Naive thymus-derived CD4-positive, alpha-beta T cell (primary cell): ENCODE measurements around the gene PGGHG. TPM values are rescaled to one million over a fixed set of nuclear protein-coding genes. Genes with fewer than 3 reads are reported as not detected.
"Not testable (repeated sequence)": the region's sequence is repeated elsewhere in the genome, so short reads cannot be mapped to it uniquely, and the experiment has no call there.

Experiments
- ATAC-seq: fragments of 150-1000 bp; cut with Tn5 transposase; 2 replicates; pipeline ENCODE4 v1.10.0; 2021; ENCODE audit warnings: mild to moderate bottlenecking, moderate library complexity
- CTCF ChIA-PET: fragments of 350-600 bp; sonication (Branson Sonifier 250); formaldehyde crosslinking; loops from one replicate; lab custom pipeline; 2021; ENCODE audit warnings: antibody characterized with exemption; lab: Charles Lee
- POLR2A ChIA-PET: fragments of 350-600 bp; sonication (Branson Sonifier 250); formaldehyde crosslinking; loops from one replicate; lab custom pipeline; 2021; ENCODE audit warnings: antibody characterized with exemption, inconsistent platforms; lab: Charles Lee
- DNase-seq, 9 donors: peaks; one replicate each; pipeline versions ENCODE4 v3.0.0 to v3.0.0-alpha.2; 2020 to 2022; ENCODE audit warnings: mixed read lengths in 1 of 9
- H3K27ac ChIP-seq: one replicate; pipeline ENCODE4 v1.7.0; 2013; ENCODE audit warnings: mild to moderate bottlenecking, low read depth, low read length, moderate library complexity
- H3K27me3 ChIP-seq, 2 donors: one replicate each; pipeline ENCODE4 v1.7.0; 2013; ENCODE audit warnings: low read length in 2 of 2, mild to moderate bottlenecking in 2 of 2, moderate library complexity in 2 of 2; ENCODE audit not compliant: control insufficient read depth in 2 of 2, insufficient read depth in 2 of 2
- H3K36me3 ChIP-seq, 3 experiments: 1 replicate in 2 of 3; 2 replicates in 1 of 3; pipeline ENCODE4 v1.7.0; 2013; ENCODE audit warnings: low read length in 3 of 3, mild to moderate bottlenecking in 3 of 3, moderate library complexity in 1 of 3; ENCODE audit not compliant: insufficient read depth in 3 of 3, control insufficient read depth in 2 of 3
- H3K4me1 ChIP-seq, 2 donors: one replicate each; pipeline ENCODE4 v1.7.0; 2013; ENCODE audit warnings: low read length in 2 of 2, mild to moderate bottlenecking in 2 of 2, moderate library complexity in 1 of 2; ENCODE audit not compliant: control insufficient read depth in 2 of 2, insufficient read depth in 2 of 2
- H3K4me3 ChIP-seq: 2 replicates; pipeline ENCODE4 v1.7.0; 2013; ENCODE audit warnings: mild to moderate bottlenecking, low read length
- H3K9me3 ChIP-seq, 3 experiments: 1 replicate in 2 of 3; 2 replicates in 1 of 3; pipeline ENCODE4 v1.7.0; 2013; ENCODE audit warnings: low read length in 3 of 3; ENCODE audit not compliant: control insufficient read depth in 2 of 3
- H3K27ac Mint-ChIP-seq, 9 donors: one replicate each; pipeline ENCODE4 v1.8.0; 2020 to 2022; ENCODE audit warnings: mixed read lengths in 9 of 9, mild to moderate bottlenecking in 8 of 9, moderate library complexity in 5 of 9, inconsistent platforms in 2 of 9
- H3K27me3 Mint-ChIP-seq, 5 donors: one replicate each; pipeline ENCODE4 v1.8.0; 2021 to 2022; ENCODE audit warnings: mixed read lengths in 5 of 5, mild to moderate bottlenecking in 1 of 5
- H3K36me3 Mint-ChIP-seq, 5 donors: one replicate each; pipeline ENCODE4 v1.8.0; 2020 to 2022; ENCODE audit warnings: mixed read lengths in 5 of 5, mild to moderate bottlenecking in 3 of 5, inconsistent platforms in 1 of 5
- H3K4me1 Mint-ChIP-seq, 7 donors: one replicate each; pipeline ENCODE4 v1.8.0; 2020 to 2022; ENCODE audit warnings: mixed read lengths in 7 of 7, mild to moderate bottlenecking in 3 of 7, inconsistent platforms in 1 of 7
- H3K4me3 Mint-ChIP-seq, 10 donors: one replicate each; pipeline ENCODE4 v1.8.0; 2020 to 2022; ENCODE audit warnings: mild to moderate bottlenecking in 10 of 10, mixed read lengths in 10 of 10, moderate library complexity in 6 of 10, inconsistent platforms in 2 of 10
- H3K9me3 Mint-ChIP-seq, 11 donors: one replicate each; pipeline ENCODE4 v1.8.0; 2020 to 2022; ENCODE audit warnings: mixed read lengths in 11 of 11, mild to moderate bottlenecking in 4 of 11, inconsistent platforms in 1 of 11, moderate library complexity in 1 of 11
- intact Hi-C, 2 donors: fragments of 100-400 bp; cut with micrococcal nuclease; formaldehyde crosslinking; loops; one replicate each; pipeline ENCODE4 v1.15.1; 2023
- polyA plus RNA-seq, 2 donors: library from polyadenylated mRNA; unstranded; fragments of 300-500 nt; fragmentation: Illumina TruSeq; gene quantifications; one replicate each; pipeline ENCODE4 v1.2.3, GENCODE V29; 2021
- total RNA-seq, 6 experiments: library from RNA in 5 of 6; stranded (reverse) in 5 of 6; gene quantifications; 1 replicate in 5 of 6; 2 replicates in 1 of 6; pipeline ENCODE4 v1.2.3 and lab custom pipeline; 2021 to 2026

The PGGHG gene
- total and polyA plus RNA-seq, 7 experiments from 2014 or later, result 5.1 to 656 (median 340) TPM

DNA sequence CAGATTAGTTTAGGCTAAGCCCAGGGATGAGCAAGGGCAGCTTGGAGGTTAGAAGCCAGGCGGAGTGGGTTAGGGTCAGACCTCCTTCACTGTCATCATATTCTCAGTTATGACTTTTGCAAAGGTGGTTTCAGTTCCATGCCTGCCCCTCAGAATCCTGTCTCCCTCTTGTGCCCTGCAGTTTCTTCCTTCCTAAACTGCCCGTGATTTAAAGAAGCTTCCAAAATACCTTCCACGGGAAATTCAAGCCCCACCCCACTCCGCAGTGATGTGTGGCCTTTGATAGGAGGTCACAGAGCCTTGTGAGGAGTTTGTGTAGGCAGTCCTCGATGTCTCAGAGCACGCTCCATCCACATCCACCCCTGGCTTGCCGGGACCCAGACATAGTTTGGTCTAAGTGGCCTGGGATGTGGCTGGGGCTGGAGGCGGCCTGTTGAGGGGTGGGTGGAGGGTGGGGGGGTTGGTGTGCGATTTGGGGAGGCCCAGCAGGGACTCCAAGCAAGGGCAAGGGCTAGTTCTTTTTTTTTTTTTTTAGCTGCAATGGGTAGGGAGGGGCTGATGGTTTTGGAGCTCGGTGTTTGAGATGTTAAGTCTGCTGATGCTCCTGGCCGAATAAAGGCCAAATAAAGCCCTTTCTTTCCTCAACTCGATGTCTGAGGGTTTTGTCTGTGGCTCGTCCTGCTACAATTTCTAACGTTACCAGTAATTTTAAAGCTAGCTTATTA is 23.3 kb downstream of the PGGHG start:
- ATAC-seq, result no peak
- DNase-seq, result peak in 3 of 9 donors; percentile 33 to 55 (median 42)
- Histone ChIP-seq H3K27me3 (no peaks in the 10 kb centered on the region), H3K9me3 (no peaks in the 10 kb centered on the region), H3K36me3 (peaks cover 0 to 19% (median 8%) of the 10 kb centered on the region in 3 experiments), H3K4me1 (peaks cover 11 to 38% of the 10 kb centered on the region in 2 donors), H3K4me3 (peak overlapping the region; percentile 71), H3K27ac (peak overlapping the region; percentile 95)
- Mint-ChIP-seq H3K27me3 (peaks cover 0 to 3% (median 0%) of the 10 kb centered on the region in 5 donors), H3K9me3 (no peaks in the 10 kb centered on the region), H3K4me3 (peak overlapping the region; percentile 88 to 100 (median 96)), H3K27ac (peak overlapping the region; percentile 94 to 99 (median 99)), H3K36me3 (peaks cover 8 to 57% (median 24%) of the 10 kb centered on the region in 5 donors), H3K4me1 (peaks cover 32 to 50% (median 38%) of the 10 kb centered on the region in 7 donors)
- POLR2A ChIA-PET, result interaction anchor here (0.6 to 6.9 kb wide), 16 partner anchors 11 to 105 kb away, joined by 3 to 54 read pairs (median 6); partner anchors contain the start of genes BET1L, PGGHG and RIC8A
- CTCF ChIA-PET, result interaction anchor here (0.7 to 2.3 kb wide), 7 partner anchors 12 to 138 kb away, joined by 3 to 12 read pairs (median 3); partner anchors contain the start of gene PTDSS2
- intact Hi-C loops, result loop anchor here in 1 of 2 donors (1.0 to 5.0 kb wide), 5 partner anchors 43 to 195 kb away; partner anchors contain the start of genes PSMD13, RNH1 and SIRT3

DNA sequence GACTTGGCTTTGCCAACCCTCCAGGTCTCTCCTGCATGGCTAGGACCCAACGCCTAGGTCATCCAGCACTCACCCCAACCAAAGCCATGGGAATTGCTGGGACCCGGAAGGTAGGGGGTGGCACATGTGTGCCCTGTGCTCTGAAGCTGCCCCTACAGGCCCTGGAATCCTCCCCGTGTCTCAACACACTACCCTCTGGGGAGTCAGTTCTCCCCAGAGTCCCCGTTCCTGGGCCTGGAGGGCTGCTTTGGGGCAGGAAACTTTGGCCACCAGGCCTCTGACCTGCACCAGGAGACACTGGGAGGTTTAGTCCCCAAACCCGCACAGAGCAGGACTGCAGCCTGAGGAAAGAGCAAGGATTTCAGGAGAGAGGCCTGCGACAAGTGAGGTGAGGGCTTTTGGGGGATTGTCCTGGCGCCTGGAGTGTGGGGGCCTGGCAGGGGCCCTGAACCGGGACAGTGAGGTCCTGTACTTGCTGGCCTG is 24.4 kb downstream of the PGGHG start:
- Histone ChIP-seq H3K4me1 (peaks cover 13 to 40% of the 10 kb centered on the region in 2 donors), H3K27ac (peak overlapping the region; percentile 95), H3K9me3 (no peaks in the 10 kb centered on the region), H3K4me3 (peak overlapping the region; percentile 71), H3K27me3 (no peaks in the 10 kb centered on the region), H3K36me3 (peaks cover 0 to 19% (median 8%) of the 10 kb centered on the region in 3 experiments)
- ATAC-seq (no peak), DNase-seq (peak in 1 of 9 donors; percentile 15)
- intact Hi-C loops, result loop anchor here in 1 of 2 donors (2.0 to 5.0 kb wide), 4 partner anchors 45 to 194 kb away; partner anchors contain the start of gene RNH1
- Mint-ChIP-seq H3K36me3 (peaks cover 6 to 57% (median 24%) of the 10 kb centered on the region in 5 donors), H3K4me1 (peaks cover 29 to 46% (median 35%) of the 10 kb centered on the region in 7 donors), H3K4me3 (peak overlapping the region; percentile 88 to 100 (median 96)), H3K9me3 (no peaks in the 10 kb centered on the region), H3K27ac (peak overlapping the region; percentile 94 to 99 (median 99)), H3K27me3 (peaks cover 0 to 3% (median 0%) of the 10 kb centered on the region in 5 donors)
- POLR2A ChIA-PET, result interaction anchor here (0.5 to 6.9 kb wide), 10 partner anchors 10 to 136 kb away, joined by 3 to 54 read pairs (median 10); partner anchors contain the start of genes BET1L and RIC8A
- CTCF ChIA-PET, result interaction anchor here (1.5 to 2.3 kb wide), 4 partner anchors 24 to 45 kb away, joined by 3 to 12 read pairs (median 5); no protein-coding TSS in a partner anchor

DNA sequence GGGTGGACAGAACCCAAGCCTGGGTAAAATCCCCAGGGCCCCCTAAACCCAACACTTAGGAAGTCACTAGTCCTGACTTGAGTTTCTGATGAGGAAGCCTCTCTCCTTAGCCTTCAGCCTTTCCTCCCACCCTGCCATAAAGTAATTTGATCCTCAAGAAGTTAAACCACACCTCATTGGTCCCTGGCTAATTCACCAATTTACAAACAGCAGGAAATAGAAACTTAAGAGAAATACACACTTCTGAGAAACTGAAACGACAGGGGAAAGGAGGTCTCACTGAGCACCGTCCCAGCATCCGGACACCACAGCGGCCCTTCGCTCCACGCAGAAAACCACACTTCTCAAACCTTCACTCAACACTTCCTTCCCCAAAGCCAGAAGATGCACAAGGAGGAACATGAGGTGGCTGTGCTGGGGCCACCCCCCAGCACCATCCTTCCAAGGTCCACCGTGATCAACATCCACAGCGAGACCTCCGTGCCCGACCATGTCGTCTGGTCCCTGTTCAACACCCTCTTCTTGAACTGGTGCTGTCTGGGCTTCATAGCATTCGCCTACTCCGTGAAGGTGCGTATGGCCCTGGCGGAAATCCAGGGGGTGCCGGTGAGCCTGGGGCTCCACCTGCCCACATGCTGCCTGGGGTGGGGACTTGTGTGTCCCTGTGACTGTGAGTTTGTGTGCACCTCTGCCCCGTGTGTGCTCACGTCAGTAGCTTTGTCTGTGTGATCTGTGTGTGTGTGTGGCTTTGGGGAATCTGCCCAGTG is 25.0 kb downstream of the PGGHG start, which contains the start of gene IFITM1:
Gene IFITM1, plus strand, starts transcription at position 254 of the 767 bp plus-strand sequence. Its CDS starts 131 bp downstream, at position 385.
- ChIA-PET POLR2A (interaction anchor here (0.5 to 6.9 kb wide), 10 partner anchors 8 to 107 kb away, joined by 3 to 54 read pairs (median 13); partner anchors contain the start of genes BET1L, PGGHG and RIC8A), CTCF (interaction anchor here (1.5 to 1.6 kb wide), 2 partner anchors 35 to 46 kb away, joined by 3 to 5 read pairs; no protein-coding TSS in a partner anchor)
- Mint-ChIP-seq H3K9me3 (no peaks in the 10 kb centered on the region), H3K27ac (peak within 1 kb of the TSS; percentile 94 to 99 (median 99)), H3K36me3 (peaks cover 4 to 51% (median 24%) of the 10 kb centered on the region in 5 donors), H3K4me1 (peaks cover 26 to 43% (median 34%) of the 10 kb centered on the region in 7 donors), H3K27me3 (peaks cover 0 to 3% (median 0%) of the 10 kb centered on the region in 5 donors), H3K4me3 (peak within 1 kb of the TSS; percentile 88 to 100 (median 96))
- H3K36me3 ChIP-seq, result peaks cover 0 to 19% (median 8%) of the 10 kb centered on the region in 3 experiments
- H3K4me3 ChIP-seq, result peak within 1 kb of the TSS; percentile 71
- H3K27me3 ChIP-seq, result no peaks in the 10 kb centered on the region
- ATAC-seq (peak; percentile 72), DNase-seq (peak in 8 of 9 donors; percentile 55 to 80 (median 76))
- intact Hi-C loops, result loop anchor here (1.0 to 5.0 kb wide), 9 partner anchors 41 to 193 kb away; partner anchors contain the start of genes BET1L (in 2 of the 2), RIC8A (in 2 of the 2), PTDSS2 (in 1 of the 2) and RNH1 (in 1 of the 2)
- peak within 1 kb of the TSS; percentile 95 for H3K27ac ChIP-seq
- H3K9me3 ChIP-seq, result no peaks in the 10 kb centered on the region
- H3K4me1 ChIP-seq, result peaks cover 13 to 37% of the 10 kb centered on the region in 2 donors

DNA sequence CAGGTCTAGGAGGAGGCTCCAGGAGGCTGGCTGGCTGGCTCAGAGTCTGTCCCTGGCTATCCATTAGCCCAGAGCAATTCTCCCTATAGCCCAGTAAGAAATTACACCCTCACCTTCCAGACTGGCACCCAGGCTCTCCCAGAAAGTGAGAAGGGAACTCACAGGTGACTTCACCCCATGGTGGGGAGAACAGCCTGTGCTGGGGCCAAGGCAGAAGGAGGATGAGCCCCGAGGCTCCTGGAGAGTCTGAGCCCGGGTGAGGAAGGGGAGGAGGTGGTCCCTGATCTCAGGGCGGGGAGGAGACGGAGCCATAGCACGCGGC is 25.6 kb downstream of the PGGHG start:
- not testable (repeated sequence) for ATAC-seq, H3K27me3 Mint-ChIP-seq, H3K27me3 ChIP-seq, H3K9me3 ChIP-seq, H3K9me3 Mint-ChIP-seq
- peak overlapping the region; percentile 94 to 99 (median 99) for H3K27ac Mint-ChIP-seq
- peak overlapping the region; percentile 95 for H3K27ac ChIP-seq
- H3K4me1 ChIP-seq, result peaks cover 13 to 32% of the 10 kb centered on the region in 2 donors
- peak overlapping the region; percentile 71 for H3K4me3 ChIP-seq
- H3K4me1 Mint-ChIP-seq, result peaks cover 21 to 40% (median 31%) of the 10 kb centered on the region in 7 donors
- peak overlapping the region; percentile 88 to 100 (median 96) for H3K4me3 Mint-ChIP-seq
- intact Hi-C loops, result loop anchor here (1.0 to 5.0 kb wide), 7 partner anchors 41 to 193 kb away; partner anchors contain the start of genes BET1L (in 2 of the 2), RIC8A (in 2 of the 2), PTDSS2 (in 1 of the 2) and RNH1 (in 1 of the 2)
- CTCF ChIA-PET, result interaction anchor here (1.0 to 1.2 kb wide), 3 partner anchors 31 to 134 kb away, joined by 3 read pairs; no protein-coding TSS in a partner anchor
- DNase-seq, result peak in 1 of 9 donors; percentile 43
- H3K36me3 Mint-ChIP-seq, result peaks cover 0 to 47% (median 20%) of the 10 kb centered on the region in 5 donors
- POLR2A ChIA-PET, result interaction anchor here (0.6 to 6.9 kb wide), 9 partner anchors 9 to 107 kb away, joined by 3 to 54 read pairs (median 22); partner anchors contain the start of genes BET1L, PGGHG and RIC8A
- peaks cover 0 to 19% (median 8%) of the 10 kb centered on the region in 3 experiments for H3K36me3 ChIP-seq

DNA sequence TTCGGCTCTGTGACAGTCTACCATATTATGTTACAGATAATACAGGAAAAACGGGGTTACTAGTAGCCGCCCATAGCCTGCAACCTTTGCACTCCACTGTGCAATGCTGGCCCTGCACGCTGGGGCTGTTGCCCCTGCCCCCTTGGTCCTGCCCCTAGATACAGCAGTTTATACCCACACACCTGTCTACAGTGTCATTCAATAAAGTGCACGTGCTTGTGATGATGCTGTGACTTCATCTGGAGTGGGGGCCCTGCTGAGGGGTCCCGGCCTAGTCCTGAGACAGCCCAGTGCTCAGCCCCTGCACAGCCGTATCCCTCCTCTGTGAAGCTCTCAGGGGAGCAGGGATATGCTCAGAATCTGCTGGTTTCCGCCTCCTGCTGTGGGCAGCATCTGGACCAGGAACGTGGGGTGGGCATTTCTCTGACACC is 26.1 kb downstream of the PGGHG start:
- H3K9me3 ChIP-seq, result no peaks in the 10 kb centered on the region
- Mint-ChIP-seq H3K27ac (peak overlapping the region; percentile 94 to 99 (median 99)), H3K9me3 (no peaks in the 10 kb centered on the region), H3K4me3 (peak overlapping the region; percentile 88 to 100 (median 96)), H3K27me3 (peaks cover 0 to 3% (median 0%) of the 10 kb centered on the region in 5 donors), H3K4me1 (peaks cover 18 to 43% (median 31%) of the 10 kb centered on the region in 7 donors), H3K36me3 (peaks cover 0 to 45% (median 19%) of the 10 kb centered on the region in 5 donors)
- intact Hi-C loops, result loop anchor here in 1 of 2 donors (2.0 kb wide), 1 partner anchor 136 kb away; the partner anchor contains the start of gene PTDSS2
- H3K4me1 ChIP-seq, result peaks cover 13 to 30% of the 10 kb centered on the region in 2 donors
- peaks cover 0 to 19% (median 8%) of the 10 kb centered on the region in 3 experiments for H3K36me3 ChIP-seq
- POLR2A ChIA-PET, result interaction anchor here (1.0 to 6.9 kb wide), 19 partner anchors 9 to 135 kb away, joined by 3 to 54 read pairs (median 7); partner anchors contain the start of genes BET1L, NLRP6, PGGHG and PSMD13
- H3K27ac ChIP-seq, result peak overlapping the region; percentile 95
- CTCF ChIA-PET, result interaction anchor here (0.6 to 3.5 kb wide), 7 partner anchors 8 to 520 kb away, joined by 3 to 36 read pairs (median 3); no protein-coding TSS in a partner anchor
- ATAC-seq (no peak), DNase-seq (peak in 2 of 9 donors; percentile 37 to 40)
- peak overlapping the region; percentile 71 for H3K4me3 ChIP-seq
- no peaks in the 10 kb centered on the region for H3K27me3 ChIP-seq
